ENCODE results near the gene ZSCAN31. TPM values are rescaled to one million over a fixed set of nuclear protein-coding genes. Genes with fewer than 3 reads are reported as not detected.

The ZSCAN31 gene
- total RNA-seq, 1 donor from 2014 or later = 4.7 TPM

DNA sequence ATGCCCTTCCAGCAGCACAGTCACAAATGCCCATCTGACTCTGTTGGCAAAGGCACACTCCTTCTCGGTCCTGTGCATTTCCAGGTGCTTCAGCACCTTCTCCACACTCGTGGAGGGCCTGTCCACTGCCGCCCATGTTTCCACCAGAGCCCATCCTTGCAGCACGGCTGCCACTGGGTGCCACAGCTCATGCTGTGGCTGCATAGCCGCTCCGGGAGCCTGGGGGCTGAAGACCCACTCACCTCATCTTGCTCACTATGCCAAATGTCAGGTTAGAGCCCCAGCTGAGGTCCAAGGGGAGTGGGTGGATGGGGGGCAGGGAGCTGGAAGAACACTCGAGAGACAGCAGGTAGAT lies 20.7 kb upstream of the ZSCAN31 start:
- TF ChIP-seq, protein P1, sequence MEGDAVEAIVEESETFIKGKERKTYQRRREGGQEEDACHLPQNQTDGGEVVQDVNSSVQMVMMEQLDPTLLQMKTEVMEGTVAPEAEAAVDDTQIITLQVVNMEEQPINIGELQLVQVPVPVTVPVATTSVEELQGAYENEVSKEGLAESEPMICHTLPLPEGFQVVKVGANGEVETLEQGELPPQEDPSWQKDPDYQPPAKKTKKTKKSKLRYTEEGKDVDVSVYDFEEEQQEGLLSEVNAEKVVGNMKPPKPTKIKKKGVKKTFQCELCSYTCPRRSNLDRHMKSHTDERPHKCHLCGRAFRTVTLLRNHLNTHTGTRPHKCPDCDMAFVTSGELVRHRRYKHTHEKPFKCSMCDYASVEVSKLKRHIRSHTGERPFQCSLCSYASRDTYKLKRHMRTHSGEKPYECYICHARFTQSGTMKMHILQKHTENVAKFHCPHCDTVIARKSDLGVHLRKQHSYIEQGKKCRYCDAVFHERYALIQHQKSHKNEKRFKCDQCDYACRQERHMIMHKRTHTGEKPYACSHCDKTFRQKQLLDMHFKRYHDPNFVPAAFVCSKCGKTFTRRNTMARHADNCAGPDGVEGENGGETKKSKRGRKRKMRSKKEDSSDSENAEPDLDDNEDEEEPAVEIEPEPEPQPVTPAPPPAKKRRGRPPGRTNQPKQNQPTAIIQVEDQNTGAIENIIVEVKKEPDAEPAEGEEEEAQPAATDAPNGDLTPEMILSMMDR (IDR thresholded peaks at IDR 0.05; ENCODE audit: unreplicated experiment) = no peak
- no peak overlapping the region for H3K4me3 Mint-ChIP-seq (ENCODE audit: low read depth)
- no peaks in the 10 kb centered on the region for H3K27me3 Mint-ChIP-seq
- no peak for DNase-seq (ENCODE audit: low spot score, unreplicated experiment)
- no peaks in the 10 kb centered on the region for H3K9me3 Mint-ChIP-seq (ENCODE audit: low read depth)
- peaks cover 12% of the 10 kb centered on the region for H3K4me1 Mint-ChIP-seq (ENCODE audit: low read depth)
- peaks cover 10% of the 10 kb centered on the region for H3K36me3 Mint-ChIP-seq (ENCODE audit: insufficient read depth)
- H3K27ac Mint-ChIP-seq = no peak overlapping the region

DNA sequence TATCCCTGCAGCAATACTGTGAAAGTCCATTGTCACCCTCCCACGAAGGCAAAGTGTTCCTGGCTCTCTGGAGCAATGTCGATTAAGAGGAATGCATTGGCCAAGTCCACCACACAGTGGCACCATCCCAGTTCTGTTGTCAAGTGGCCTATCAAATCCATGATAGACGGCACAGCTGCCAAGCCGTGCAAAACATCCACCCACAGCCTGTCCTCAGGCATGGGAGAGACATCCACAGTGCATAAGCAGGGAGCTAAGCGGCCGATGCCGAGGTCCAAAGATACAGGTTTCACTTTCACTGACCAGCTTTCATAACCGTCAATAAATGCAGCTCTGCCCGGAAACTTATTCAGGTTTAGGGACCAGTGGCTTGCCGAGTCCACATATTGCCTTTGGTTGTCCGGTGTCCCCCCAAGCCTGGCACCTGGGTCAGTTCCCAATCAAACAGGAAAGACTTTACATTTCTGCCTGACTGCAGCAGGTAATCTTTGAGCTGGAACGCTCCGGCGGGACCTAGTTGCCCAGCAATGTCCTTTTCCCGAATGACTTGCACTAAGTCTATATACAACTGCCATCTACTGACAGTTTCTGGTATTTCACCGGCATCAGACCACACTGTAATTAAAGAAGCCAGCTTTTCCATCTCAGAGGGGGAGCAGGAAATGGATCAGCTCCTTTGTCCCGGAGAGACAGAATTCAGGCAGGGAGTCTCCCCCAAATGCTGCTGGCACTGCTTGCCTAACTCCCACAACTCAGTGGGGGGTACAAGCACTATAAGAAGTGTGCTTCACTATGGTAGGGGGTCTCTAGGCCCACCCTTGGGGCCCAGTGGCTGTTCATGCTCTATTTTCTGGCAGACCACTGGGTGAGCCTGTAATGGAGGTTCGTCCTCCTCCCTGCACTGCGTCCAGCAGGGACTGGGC lies 20.1 kb upstream of the ZSCAN31 start:
- TF ChIP-seq, protein P1 (IDR thresholded peaks at IDR 0.05; ENCODE audit: unreplicated experiment) = peak; percentile 69
- DNase-seq (ENCODE audit: low spot score, unreplicated experiment) = peak; percentile 46
- Mint-ChIP-seq H3K4me1 (ENCODE audit: low read depth) (peaks cover 19% of the 10 kb centered on the region), H3K27ac (peak overlapping the region; percentile 95), H3K9me3 (ENCODE audit: low read depth) (no peaks in the 10 kb centered on the region), H3K36me3 (ENCODE audit: insufficient read depth) (peaks cover 10% of the 10 kb centered on the region), H3K4me3 (ENCODE audit: low read depth) (peak overlapping the region; percentile 77), H3K27me3 (no peaks in the 10 kb centered on the region)

GRCh38 chr6:28354688-28355554 lies 19.0 kb upstream of the ZSCAN31 start:
- DNase-seq (ENCODE audit: low spot score, unreplicated experiment) = no peak
- Mint-ChIP-seq H3K9me3 (ENCODE audit: low read depth) (no peaks in the 10 kb centered on the region), H3K36me3 (ENCODE audit: insufficient read depth) (peaks cover 10% of the 10 kb centered on the region), H3K27me3 (no peaks in the 10 kb centered on the region), H3K27ac (peak overlapping the region; percentile 95), H3K4me1 (ENCODE audit: low read depth) (peaks cover 26% of the 10 kb centered on the region), H3K4me3 (ENCODE audit: low read depth) (peak overlapping the region; percentile 77)
- TF ChIP-seq, protein P1 (IDR thresholded peaks at IDR 0.05; ENCODE audit: unreplicated experiment) = no peak

DNA sequence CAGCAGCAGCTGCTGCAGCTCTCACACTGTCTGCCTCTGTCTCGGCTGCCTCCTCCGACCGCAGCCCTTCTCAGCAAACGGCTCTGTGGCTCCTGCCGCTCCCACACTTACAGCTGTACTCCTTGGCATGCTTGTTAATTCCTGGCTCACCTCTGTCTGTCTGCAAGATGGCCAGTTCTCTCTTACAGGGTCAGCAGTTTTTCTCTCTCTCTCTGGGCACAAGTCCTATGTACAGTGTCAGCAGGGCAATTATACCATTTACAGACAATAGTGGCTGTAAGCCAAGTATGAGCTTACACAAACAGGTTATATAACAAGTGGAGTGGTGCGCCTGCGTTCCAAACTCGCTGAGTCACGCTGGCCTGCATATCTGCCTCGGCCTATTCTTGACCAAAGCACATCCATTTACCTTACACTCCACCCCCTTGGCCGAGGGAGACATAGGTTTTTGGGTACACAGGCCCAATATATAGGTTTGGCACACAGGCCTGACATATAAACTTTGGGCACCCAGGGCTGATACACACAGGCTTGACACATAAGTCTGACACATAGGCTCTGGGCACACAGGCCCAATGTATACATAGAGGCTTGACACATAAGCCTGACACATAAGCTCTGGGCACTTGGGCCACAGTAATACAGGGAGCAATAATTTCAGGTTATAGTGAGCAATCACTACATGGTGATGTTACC lies 18.2 kb upstream of the ZSCAN31 start:
- no peak overlapping the region for H3K27ac Mint-ChIP-seq
- no peak overlapping the region for H3K4me3 Mint-ChIP-seq (ENCODE audit: low read depth)
- TF ChIP-seq, protein P1 (IDR thresholded peaks at IDR 0.05; ENCODE audit: unreplicated experiment) = no peak
- H3K9me3 Mint-ChIP-seq (ENCODE audit: low read depth) = no peaks in the 10 kb centered on the region
- no peak for DNase-seq (ENCODE audit: low spot score, unreplicated experiment)
- peaks cover 7% of the 10 kb centered on the region for H3K36me3 Mint-ChIP-seq (ENCODE audit: insufficient read depth)
- H3K4me1 Mint-ChIP-seq (ENCODE audit: low read depth) = peaks cover 27% of the 10 kb centered on the region
- no peaks in the 10 kb centered on the region for H3K27me3 Mint-ChIP-seq

GRCh38 chr6:28353356-28353755 lies 17.4 kb upstream of the ZSCAN31 start:
- H3K4me3 Mint-ChIP-seq (ENCODE audit: low read depth) = no peak overlapping the region
- no peaks in the 10 kb centered on the region for H3K9me3 Mint-ChIP-seq (ENCODE audit: low read depth)
- H3K36me3 Mint-ChIP-seq (ENCODE audit: insufficient read depth) = peaks cover 7% of the 10 kb centered on the region
- peaks cover 27% of the 10 kb centered on the region for H3K4me1 Mint-ChIP-seq (ENCODE audit: low read depth)
- DNase-seq (ENCODE audit: low spot score, unreplicated experiment) = no peak
- TF ChIP-seq, protein P1 (IDR thresholded peaks at IDR 0.05; ENCODE audit: unreplicated experiment) = no peak
- no peak overlapping the region for H3K27ac Mint-ChIP-seq
- H3K27me3 Mint-ChIP-seq = no peaks in the 10 kb centered on the region

Measured in progenitor cell of endocrine pancreas (in vitro differentiated cells).